Bronchial epithelial cell (primary cell): Measurements from ENCODE around the gene CPA2. TPM values are rescaled to one million over a fixed set of nuclear protein-coding genes. Genes with fewer than 3 reads are reported as not detected.

ENCODE experiments used
- DNase-seq: peaks from one replicate; pipeline ENCODE4 v3.0.0-alpha.2; 2010; ENCODE audit warnings: low read depth
- FAIRE-seq: peaks from 2 replicates; lab custom pipeline; 2011; peaks lifted over from hg19 to GRCh38; lab: Jason Lieb, UNC
- H3K27me3 ChIP-seq: 2 replicates; pipeline ENCODE4 v1.5.1; 2011; ENCODE audit warnings: low read length; ENCODE audit not compliant: control insufficient read depth, insufficient read depth
- H3K36me3 ChIP-seq: 2 replicates; pipeline ENCODE4 v1.5.1; 2011; ENCODE audit warnings: low read length; ENCODE audit not compliant: control insufficient read depth, insufficient read depth
- H3K4me3 ChIP-seq: 2 replicates; pipeline ENCODE4 v1.5.1; 2011; ENCODE audit warnings: mild to moderate bottlenecking, low read depth, low read length, control low read depth
- total RNA-seq: library from RNA; depleted of rRNA; stranded (reverse); fragments of >200 nt; gene quantifications from 2 replicates; pipeline ENCODE4 v1.2.1, GENCODE V29; 2014
- TF ChIP-seq, protein P1 (sequence below): IDR thresholded peaks from 2 replicates; pipeline ENCODE4 v1.5.1; 2011; ENCODE audit warnings: mild to moderate bottlenecking, moderate library complexity, low read length, control low read depth, inconsistent platforms; ENCODE audit not compliant: insufficient read depth, severe bottlenecking

The CPA2 gene
- total RNA-seq, 1 donor from 2014 or later = not detected

DNA sequence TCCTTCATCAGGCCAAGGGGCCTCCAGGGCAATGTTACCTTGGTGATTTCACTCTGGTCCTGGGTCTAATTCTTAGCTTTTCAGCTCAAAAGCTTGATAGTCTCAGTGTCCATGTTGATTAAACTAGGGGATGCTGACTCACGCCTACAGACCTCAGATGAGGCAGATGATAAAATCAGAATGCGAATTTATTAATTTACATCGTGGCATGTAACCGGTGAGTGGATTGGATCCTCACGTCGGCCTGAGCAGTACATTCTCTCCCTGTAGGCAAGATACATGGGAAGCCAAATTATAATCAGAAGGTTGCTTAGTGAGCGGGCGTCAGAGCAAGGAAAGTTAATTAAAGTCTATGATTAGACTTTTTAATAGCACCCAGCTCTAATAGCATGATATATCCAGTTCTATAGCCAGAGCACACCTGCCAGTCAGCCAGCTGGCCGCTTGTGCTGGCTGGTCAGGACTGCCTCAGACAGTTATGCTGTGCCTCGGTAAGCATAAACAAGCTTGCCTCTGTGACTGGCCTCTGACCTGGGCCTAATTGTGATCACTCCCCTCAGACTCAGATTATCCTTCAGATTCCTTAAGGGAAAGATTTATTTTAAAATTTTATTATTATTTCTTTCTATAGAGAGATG, 57.8 kb downstream of the CPA2 start:
- H3K27me3 ChIP-seq = no peaks in the 10 kb centered on the region
- no peak overlapping the region for H3K4me3 ChIP-seq
- FAIRE-seq = no peak
- TF ChIP-seq, protein P1, sequence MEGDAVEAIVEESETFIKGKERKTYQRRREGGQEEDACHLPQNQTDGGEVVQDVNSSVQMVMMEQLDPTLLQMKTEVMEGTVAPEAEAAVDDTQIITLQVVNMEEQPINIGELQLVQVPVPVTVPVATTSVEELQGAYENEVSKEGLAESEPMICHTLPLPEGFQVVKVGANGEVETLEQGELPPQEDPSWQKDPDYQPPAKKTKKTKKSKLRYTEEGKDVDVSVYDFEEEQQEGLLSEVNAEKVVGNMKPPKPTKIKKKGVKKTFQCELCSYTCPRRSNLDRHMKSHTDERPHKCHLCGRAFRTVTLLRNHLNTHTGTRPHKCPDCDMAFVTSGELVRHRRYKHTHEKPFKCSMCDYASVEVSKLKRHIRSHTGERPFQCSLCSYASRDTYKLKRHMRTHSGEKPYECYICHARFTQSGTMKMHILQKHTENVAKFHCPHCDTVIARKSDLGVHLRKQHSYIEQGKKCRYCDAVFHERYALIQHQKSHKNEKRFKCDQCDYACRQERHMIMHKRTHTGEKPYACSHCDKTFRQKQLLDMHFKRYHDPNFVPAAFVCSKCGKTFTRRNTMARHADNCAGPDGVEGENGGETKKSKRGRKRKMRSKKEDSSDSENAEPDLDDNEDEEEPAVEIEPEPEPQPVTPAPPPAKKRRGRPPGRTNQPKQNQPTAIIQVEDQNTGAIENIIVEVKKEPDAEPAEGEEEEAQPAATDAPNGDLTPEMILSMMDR = no peak
- no peak for DNase-seq
- H3K36me3 ChIP-seq = no peaks in the 10 kb centered on the region

DNA sequence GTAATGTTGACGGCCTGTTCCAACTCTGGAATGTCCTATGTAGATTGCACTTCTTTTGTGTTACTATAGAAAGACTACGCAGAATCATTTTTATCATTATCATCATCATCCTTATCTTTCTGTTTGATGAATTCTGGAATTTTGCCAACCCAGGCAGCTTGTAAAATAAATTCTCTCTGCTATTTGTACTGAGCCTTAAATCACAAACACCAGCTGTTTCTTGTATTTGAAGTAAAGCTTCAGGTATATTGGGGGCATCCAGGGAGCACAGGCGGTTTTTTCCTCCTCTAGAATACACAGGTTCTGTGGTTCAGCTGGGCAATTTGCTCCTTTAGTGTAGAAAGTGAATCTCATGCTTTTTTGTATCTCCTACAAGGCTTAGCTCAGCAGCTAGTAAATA, 63.0 kb downstream of the CPA2 start:
- TF ChIP-seq, protein P1 = no peak
- no peaks in the 10 kb centered on the region for H3K36me3 ChIP-seq
- FAIRE-seq = no peak
- H3K4me3 ChIP-seq = no peak overlapping the region
- H3K27me3 ChIP-seq = no peaks in the 10 kb centered on the region
- no peak for DNase-seq

DNA sequence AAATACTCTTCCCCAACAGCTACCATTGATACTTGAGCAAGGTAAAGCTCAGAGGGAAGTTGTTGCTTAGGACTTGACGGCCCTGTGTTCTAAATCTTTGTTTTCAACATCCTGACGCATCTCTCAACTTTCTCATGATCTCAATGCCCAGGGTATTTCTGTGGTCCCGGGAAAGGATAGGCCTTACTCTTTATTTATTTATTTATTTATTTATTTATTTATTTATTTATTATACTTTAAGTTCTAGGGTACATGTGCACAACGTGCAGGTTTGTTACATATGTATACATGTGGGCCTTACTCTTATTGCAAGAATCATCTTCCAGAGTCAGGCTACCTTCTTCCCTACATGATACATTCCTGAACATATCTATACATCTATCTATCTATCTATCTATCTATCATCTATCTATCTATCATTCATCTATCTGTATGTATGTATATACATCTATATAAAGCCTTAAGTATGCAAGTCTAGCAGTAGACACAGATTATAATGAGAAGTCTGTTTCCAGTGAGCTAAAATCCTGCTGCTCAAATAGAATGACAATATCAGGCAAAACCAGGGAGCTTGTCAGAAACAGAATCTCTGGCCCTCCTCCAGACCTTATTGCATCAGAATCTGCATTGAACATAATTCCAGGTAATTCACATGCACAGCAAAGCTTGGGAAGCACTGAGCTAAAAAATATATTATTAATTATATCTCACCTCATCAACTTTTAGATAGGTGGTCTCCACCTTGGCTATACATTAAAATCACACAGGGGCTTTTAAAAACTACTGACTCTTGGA, 65.8 kb downstream of the CPA2 start:
- Histone ChIP-seq H3K27me3 (no peaks in the 10 kb centered on the region), H3K36me3 (no peaks in the 10 kb centered on the region), H3K4me3 (no peak overlapping the region)
- FAIRE-seq (no peak), DNase-seq (peak; percentile 24)
- TF ChIP-seq, protein P1 = no peak

DNA sequence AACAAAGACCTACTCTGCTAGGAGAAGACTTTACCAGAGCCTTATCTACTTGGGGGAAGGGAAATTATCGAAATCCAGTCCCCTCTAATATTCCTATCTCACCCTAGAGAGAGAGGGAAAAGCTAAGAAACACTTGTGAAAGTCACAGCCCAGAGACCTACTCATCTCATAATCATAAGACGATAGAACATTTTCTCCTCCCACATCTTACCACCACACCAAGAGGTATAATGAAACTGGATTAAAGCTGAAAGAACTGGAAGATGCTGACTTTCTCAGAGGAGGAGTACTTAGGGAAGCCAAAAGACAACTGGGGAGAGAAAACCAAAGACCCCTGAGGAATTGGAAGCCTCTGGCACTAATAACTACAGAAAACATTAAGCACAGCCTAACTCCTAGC, 67.2 kb downstream of the CPA2 start:
- TF ChIP-seq, protein P1 = no peak
- DNase-seq (no peak), FAIRE-seq (no peak)
- H3K4me3 ChIP-seq = no peak overlapping the region
- no peaks in the 10 kb centered on the region for H3K36me3 ChIP-seq
- H3K27me3 ChIP-seq = no peaks in the 10 kb centered on the region

DNA sequence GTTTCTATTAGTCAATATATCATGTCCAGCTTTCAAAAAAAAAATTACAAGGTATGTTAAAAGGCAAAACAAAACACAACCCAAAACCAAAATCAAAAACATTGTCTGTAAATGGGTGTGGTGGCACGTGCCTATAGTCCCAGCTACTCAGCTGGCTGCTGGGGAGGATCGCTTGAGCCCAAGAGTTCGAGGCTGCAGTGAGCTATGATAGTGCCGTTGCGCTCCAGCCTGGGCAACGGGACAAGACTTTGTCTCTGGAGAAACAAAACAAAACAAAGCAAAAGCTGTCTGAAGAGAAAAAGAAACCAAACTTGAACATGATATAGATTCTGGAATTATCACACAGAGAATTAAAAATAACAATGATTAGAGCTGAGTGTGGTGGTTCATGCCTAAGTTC, 67.6 kb downstream of the CPA2 start:
- TF ChIP-seq, protein P1 = no peak
- FAIRE-seq = no peak
- DNase-seq = no peak
- Histone ChIP-seq H3K27me3 (no peaks in the 10 kb centered on the region), H3K36me3 (no peaks in the 10 kb centered on the region), H3K4me3 (no peak overlapping the region)
